ENCODE data around the gene PRPH. TPM values are rescaled to one million over a fixed set of nuclear protein-coding genes. Genes with fewer than 3 reads are reported as not detected.

The PRPH gene
- total and polyA plus RNA-seq, 2 of the 13 experiments (the other 11 are each of a cell fraction or from before 2014, with no cell fraction given): 0.12 TPM; not detected in 1

DNA sequence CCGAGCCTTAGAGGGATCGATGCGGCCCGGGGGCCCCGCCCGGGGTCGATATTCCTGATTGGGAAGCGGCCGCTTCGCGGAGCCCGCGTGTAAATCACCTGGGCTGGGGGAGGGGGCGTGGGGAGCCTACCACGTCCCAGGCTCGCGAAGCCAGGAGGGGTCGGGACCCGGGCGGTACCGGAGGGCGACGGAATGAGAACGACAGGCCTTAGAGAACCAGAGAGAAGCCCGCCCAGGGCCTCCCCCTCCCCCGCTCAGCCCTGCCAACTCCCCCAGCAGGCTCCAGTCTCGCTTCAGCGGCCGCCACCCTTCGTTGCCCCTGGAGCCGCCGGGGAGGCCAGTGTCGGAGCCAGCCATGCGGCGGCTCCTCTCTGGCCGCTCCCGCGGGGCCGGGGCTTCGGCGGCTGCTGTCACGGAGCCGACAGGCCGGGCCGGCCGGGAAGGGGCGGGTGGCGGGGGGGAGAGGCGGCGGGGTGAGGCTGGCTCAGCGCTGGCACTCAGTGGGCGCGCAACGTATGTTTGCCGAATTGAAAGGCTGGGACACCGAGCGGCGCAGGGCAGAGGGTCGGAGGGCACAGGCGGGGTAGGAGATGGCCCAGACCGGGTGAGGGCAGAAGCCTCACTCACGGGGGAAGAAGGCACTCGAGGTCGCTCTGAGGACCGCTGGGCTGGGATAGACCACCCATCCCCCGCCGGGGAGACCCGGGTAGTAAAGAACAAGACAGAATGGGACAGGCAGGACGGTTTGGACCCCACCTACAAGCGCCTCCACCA is 50.3 kb downstream of the PRPH start:
- H3K4me3 ChIP-seq (replicated peaks in 1 of 3; ENCODE audit: insufficient read depth in 1 of 3, low read depth in 2 of 3, low read length in 3 of 3): peak overlapping the region; percentile 48 to 84 (median 63); a peak in 5 of 6 replicates
- BruUV-seq (replicated peaks): no TSS peak
- no peak for TF ChIP-seq XBP1 (CRISPR knock-in tag; IDR thresholded peaks at IDR 0.05)
- TF ChIP-seq, protein P1, sequence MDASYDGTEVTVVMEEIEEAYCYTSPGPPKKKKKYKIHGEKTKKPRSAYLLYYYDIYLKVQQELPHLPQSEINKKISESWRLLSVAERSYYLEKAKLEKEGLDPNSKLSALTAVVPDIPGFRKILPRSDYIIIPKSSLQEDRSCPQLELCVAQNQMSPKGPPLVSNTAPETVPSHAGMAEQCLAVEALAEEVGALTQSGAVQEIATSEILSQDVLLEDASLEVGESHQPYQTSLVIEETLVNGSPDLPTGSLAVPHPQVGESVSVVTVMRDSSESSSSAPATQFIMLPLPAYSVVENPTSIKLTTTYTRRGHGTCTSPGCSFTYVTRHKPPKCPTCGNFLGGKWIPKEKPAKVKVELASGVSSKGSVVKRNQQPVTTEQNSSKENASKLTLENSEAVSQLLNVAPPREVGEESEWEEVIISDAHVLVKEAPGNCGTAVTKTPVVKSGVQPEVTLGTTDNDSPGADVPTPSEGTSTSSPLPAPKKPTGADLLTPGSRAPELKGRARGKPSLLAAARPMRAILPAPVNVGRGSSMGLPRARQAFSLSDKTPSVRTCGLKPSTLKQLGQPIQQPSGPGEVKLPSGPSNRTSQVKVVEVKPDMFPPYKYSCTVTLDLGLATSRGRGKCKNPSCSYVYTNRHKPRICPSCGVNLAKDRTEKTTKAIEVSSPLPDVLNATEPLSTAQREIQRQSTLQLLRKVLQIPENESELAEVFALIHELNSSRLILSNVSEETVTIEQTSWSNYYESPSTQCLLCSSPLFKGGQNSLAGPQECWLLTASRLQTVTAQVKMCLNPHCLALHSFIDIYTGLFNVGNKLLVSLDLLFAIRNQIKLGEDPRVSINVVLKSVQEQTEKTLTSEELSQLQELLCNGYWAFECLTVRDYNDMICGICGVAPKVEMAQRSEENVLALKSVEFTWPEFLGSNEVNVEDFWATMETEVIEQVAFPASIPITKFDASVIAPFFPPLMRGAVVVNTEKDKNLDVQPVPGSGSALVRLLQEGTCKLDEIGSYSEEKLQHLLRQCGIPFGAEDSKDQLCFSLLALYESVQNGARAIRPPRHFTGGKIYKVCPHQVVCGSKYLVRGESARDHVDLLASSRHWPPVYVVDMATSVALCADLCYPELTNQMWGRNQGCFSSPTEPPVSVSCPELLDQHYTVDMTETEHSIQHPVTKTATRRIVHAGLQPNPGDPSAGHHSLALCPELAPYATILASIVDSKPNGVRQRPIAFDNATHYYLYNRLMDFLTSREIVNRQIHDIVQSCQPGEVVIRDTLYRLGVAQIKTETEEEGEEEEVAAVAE (CRISPR knock-in tag; IDR thresholded peaks at IDR 0.05; ENCODE audit: borderline replicate concordance): no peak
- TF ChIP-seq, protein P2, sequence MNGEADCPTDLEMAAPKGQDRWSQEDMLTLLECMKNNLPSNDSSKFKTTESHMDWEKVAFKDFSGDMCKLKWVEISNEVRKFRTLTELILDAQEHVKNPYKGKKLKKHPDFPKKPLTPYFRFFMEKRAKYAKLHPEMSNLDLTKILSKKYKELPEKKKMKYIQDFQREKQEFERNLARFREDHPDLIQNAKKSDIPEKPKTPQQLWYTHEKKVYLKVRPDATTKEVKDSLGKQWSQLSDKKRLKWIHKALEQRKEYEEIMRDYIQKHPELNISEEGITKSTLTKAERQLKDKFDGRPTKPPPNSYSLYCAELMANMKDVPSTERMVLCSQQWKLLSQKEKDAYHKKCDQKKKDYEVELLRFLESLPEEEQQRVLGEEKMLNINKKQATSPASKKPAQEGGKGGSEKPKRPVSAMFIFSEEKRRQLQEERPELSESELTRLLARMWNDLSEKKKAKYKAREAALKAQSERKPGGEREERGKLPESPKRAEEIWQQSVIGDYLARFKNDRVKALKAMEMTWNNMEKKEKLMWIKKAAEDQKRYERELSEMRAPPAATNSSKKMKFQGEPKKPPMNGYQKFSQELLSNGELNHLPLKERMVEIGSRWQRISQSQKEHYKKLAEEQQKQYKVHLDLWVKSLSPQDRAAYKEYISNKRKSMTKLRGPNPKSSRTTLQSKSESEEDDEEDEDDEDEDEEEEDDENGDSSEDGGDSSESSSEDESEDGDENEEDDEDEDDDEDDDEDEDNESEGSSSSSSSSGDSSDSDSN (CRISPR knock-in tag; IDR thresholded peaks at IDR 0.05): peak; percentile 48; the same call in 1 of the 2 replicates
- 0 out of 2 replicates have a peak, but pooled peaks have one; percentile 52 for TF ChIP-seq HNRNPL (IDR thresholded peaks at IDR 0.05; ENCODE audit: low read depth, low read length)
- TF ChIP-seq ZNF615 (CRISPR knock-in tag; IDR thresholded peaks at IDR 0.05; ENCODE audit: borderline replicate concordance): no peak
- 0 out of 2 replicates have a peak, but pooled peaks have one; percentile 20 for TF ChIP-seq ZNF746 (CRISPR knock-in tag; IDR thresholded peaks at IDR 0.05)
- 0 out of 2 replicates have a peak, but pooled peaks have one; percentile 33 for TF ChIP-seq MTF2 (CRISPR knock-in tag; IDR thresholded peaks at IDR 0.05; ENCODE audit: borderline replicate concordance)
- TF ChIP-seq FOXO1 (CRISPR knock-in tag; IDR thresholded peaks at IDR 0.05): no peak
- peak; percentile 41; the same call in 1 of the 2 replicates for TF ChIP-seq KAT2B (IDR thresholded peaks at IDR 0.05; ENCODE audit: borderline replicate concordance, low read depth, low read length)
- no peak for TF ChIP-seq ZMYM2 (CRISPR knock-in tag; IDR thresholded peaks at IDR 0.05)
- TF ChIP-seq PRPF4 (IDR thresholded peaks at IDR 0.05; ENCODE audit: low read depth, low read length, poor library complexity, severe bottlenecking): no peak

More for the DNA sequence above, 50.3 kb downstream of the PRPH start:
- peaks cover 69% of the 10 kb centered on the region for H3K4me1 ChIP-seq (ENCODE audit: insufficient read depth, low read length)
- no peak overlapping the region for H2AFZ ChIP-seq (ENCODE audit: low read length)
- DNase-seq (ENCODE audit: low spot score) (no peak), ATAC-seq (peak; percentile 1; the same call in 2 of the 3 replicates), FAIRE-seq (no peak)
- peaks cover 17% of the 10 kb centered on the region for H3K79me2 ChIP-seq (ENCODE audit: insufficient read depth, low read length)
- H3K4me2 ChIP-seq (ENCODE audit: low read depth, low read length): peak overlapping the region; percentile 98
- intact Hi-C loops (cut with micrococcal nuclease; ENCODE audit: unreplicated experiment): no loop called here
- WGBS (ENCODE audit: low lambda C conversion rate): 3% methylated on average over 37 of the region's 70 CpGs
- H3K36me3 ChIP-seq (replicated peaks in 1 of 2; ENCODE audit: control insufficient read depth in 1 of 2, insufficient read depth in 2 of 2, low read length in 2 of 2): no peaks in the 10 kb centered on the region
- in situ Hi-C loops (cut with HindIII; ENCODE audit: extremely low pct_ligation_motif_present, low pct_unique_long_range_greater_than_20kb): loop anchor here (10.0 kb wide), 1 partner anchor 60 kb away; no protein-coding TSS in a partner anchor
- no peaks in the 10 kb centered on the region for H3K9me3 ChIP-seq (ENCODE audit: low read length)
- no peak overlapping the region for H3K9ac ChIP-seq (ENCODE audit: insufficient read depth, low read depth, low read length)
- CTCF ChIA-PET (ENCODE audit: low intra/inter-chr PET ratio, low total read pairs): no interaction called here
- POLR2A ChIA-PET: interaction anchor here (1.2 to 4.5 kb wide), 2 partner anchors 21 to 169 kb away, joined by 3 to 41 read pairs; partner anchors contain the start of gene SPATS2
- no peak overlapping the region for H3K27ac ChIP-seq (ENCODE audit: extremely low read length, insufficient read depth, low read length)
- 0 out of 2 replicates have a peak, but pooled peaks cover 6% of the 10 kb centered on the region for H4K20me1 ChIP-seq (ENCODE audit: insufficient read depth, low read length)
- H3K27me3 ChIP-seq (ENCODE audit: control insufficient read depth in 1 of 2, insufficient read depth in 2 of 2, low read length in 2 of 2): peaks cover 19 to 63% of the 10 kb centered on the region in 2 experiments; a peak in 4 of 5 replicates

Data from HepG2 (cell line).